ENCODE data around the gene PTPRK.
"Not testable (repeated sequence)": the region's sequence is repeated elsewhere in the genome, so short reads cannot be mapped to it uniquely, and the experiment has no call there.

The PTPRK gene

DNA sequence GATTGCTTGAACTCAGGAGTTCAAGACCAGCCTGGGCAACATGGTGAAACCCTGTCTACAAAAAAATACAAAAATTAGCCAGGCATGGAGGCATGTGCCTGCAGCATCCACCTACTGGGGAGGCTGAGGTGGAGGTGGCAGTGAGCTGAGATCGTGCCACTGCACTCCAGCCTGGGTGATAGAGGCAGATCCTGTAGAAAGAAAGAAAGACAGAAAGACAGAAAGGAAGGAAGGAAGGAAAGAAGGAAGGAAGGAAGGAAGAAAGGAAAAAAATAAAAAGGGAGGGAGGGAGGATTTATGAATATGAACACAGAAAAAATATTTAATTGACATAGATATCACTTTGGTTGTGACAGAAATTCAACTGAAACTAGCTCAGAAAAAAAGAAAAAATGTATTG, 33.8 kb downstream of the PTPRK start:
- not testable (repeated sequence) for H2BK5ac ChIP-seq (ENCODE audit: low read depth, low read length, poor library complexity, severe bottlenecking); H3K4ac ChIP-seq (ENCODE audit: low read depth in 1 of 2, low read length in 2 of 2); H4K91ac ChIP-seq (ENCODE audit: low read length); H3K36me3 ChIP-seq (ENCODE audit: control insufficient read depth in 1 of 2, insufficient read depth in 2 of 2, low read depth in 1 of 2, low read length in 2 of 2); H2BK12ac ChIP-seq (ENCODE audit: low read length in 2 of 2); H2BK15ac ChIP-seq (ENCODE audit: low read depth, poor library complexity, severe bottlenecking); DNase-seq; H2AK5ac ChIP-seq (ENCODE audit: low read length, severe bottlenecking); H3K9ac ChIP-seq (ENCODE audit: low read length); H3K27ac ChIP-seq (ENCODE audit: low read length, poor library complexity, severe bottlenecking); H3K9me3 ChIP-seq (ENCODE audit: control insufficient read depth, low read length); H2BK120ac ChIP-seq (ENCODE audit: low read depth, low read length); H3K18ac ChIP-seq (ENCODE audit: low read depth in 1 of 2, low read length in 2 of 2); H3K14ac ChIP-seq (ENCODE audit: low read length in 2 of 2); H3K23ac ChIP-seq (ENCODE audit: low read length in 2 of 2); H3K4me2 ChIP-seq (ENCODE audit: low read length, poor library complexity, severe bottlenecking); H2AFZ ChIP-seq (ENCODE audit: low read depth, low read length); H3K4me1 ChIP-seq (ENCODE audit: control insufficient read depth, insufficient read depth, low read depth, low read length); H4K8ac ChIP-seq (ENCODE audit: low read length); H3K4me3 ChIP-seq (ENCODE audit: insufficient read depth in 1 of 2, low read depth in 1 of 2, low read length in 2 of 2); H3K27me3 ChIP-seq (ENCODE audit: control insufficient read depth in 1 of 2, insufficient read depth in 1 of 2, low read length in 2 of 2)
- H3K79me1 ChIP-seq (replicated peaks; ENCODE audit: low read length, poor library complexity, severe bottlenecking), result peaks cover 23% of the 10 kb centered on the region
- 100% methylated on average over 1 of the region's 1 CpG for WGBS

DNA sequence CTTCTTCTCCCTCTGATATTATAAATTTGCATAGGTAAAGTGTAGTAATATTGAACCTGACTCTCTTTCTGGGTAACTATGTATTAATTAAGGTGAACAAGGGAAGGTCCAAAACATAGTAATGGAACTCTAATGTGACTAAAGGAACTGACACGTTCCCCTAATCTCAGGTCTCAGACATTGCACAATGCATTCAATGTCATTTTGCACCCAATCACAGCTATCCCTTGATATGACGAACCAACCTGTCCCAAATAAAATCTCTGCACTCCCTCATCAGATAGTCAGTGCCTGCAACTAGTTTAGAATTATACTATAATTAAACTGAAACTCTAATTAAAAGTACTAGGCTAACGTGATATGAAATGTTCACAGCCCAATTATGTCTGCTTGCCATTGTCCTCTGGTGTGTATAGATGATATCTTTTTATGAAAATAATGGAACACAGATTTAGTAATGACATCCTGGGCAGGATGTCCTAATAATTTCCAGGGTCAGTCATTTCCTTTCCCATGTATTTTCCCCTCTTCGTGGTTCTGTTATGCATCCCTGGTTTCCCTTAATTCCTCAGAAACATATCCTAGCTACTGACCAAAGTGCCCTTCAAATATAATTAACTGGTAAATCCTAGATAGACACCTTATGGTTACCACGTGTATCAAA, 36.8 kb downstream of the PTPRK start:
- no peak overlapping the region for H2BK15ac ChIP-seq (ENCODE audit: low read depth, poor library complexity, severe bottlenecking)
- peaks cover 4% of the 10 kb centered on the region for H3K4me1 ChIP-seq (ENCODE audit: control insufficient read depth, insufficient read depth, low read depth, low read length)
- H3K14ac ChIP-seq (ENCODE audit: low read length in 2 of 2), result no peak overlapping the region
- no peak overlapping the region for H2BK120ac ChIP-seq (ENCODE audit: low read depth, low read length)
- H3K4ac ChIP-seq (ENCODE audit: low read depth in 1 of 2, low read length in 2 of 2), result no peak overlapping the region
- no peak overlapping the region for H3K4me2 ChIP-seq (ENCODE audit: low read length, poor library complexity, severe bottlenecking)
- no peaks in the 10 kb centered on the region for H3K9me3 ChIP-seq (ENCODE audit: control insufficient read depth, low read length)
- no peak overlapping the region for H4K91ac ChIP-seq (ENCODE audit: low read length)
- no peak overlapping the region for H3K4me3 ChIP-seq (ENCODE audit: insufficient read depth in 1 of 2, low read depth in 1 of 2, low read length in 2 of 2)
- H3K23ac ChIP-seq (ENCODE audit: low read length in 2 of 2), result no peak overlapping the region
- H4K8ac ChIP-seq (ENCODE audit: low read length), result no peak overlapping the region
- H3K9ac ChIP-seq (ENCODE audit: low read length), result no peak overlapping the region
- H2BK5ac ChIP-seq (ENCODE audit: low read depth, low read length, poor library complexity, severe bottlenecking), result no peak overlapping the region
- peaks cover 24% of the 10 kb centered on the region for H3K79me1 ChIP-seq (replicated peaks; ENCODE audit: low read length, poor library complexity, severe bottlenecking)
- 89% methylated on average over 4 of the region's 5 CpGs for WGBS
- no peak overlapping the region for H2AK5ac ChIP-seq (ENCODE audit: low read length, severe bottlenecking)
- no peaks in the 10 kb centered on the region for H3K36me3 ChIP-seq (ENCODE audit: control insufficient read depth in 1 of 2, insufficient read depth in 2 of 2, low read depth in 1 of 2, low read length in 2 of 2)
- DNase-seq, result no peak
- no peaks in the 10 kb centered on the region for H3K27me3 ChIP-seq (ENCODE audit: control insufficient read depth in 1 of 2, insufficient read depth in 1 of 2, low read length in 2 of 2)
- no peak overlapping the region for H3K27ac ChIP-seq (ENCODE audit: low read length, poor library complexity, severe bottlenecking)
- H2AFZ ChIP-seq (ENCODE audit: low read depth, low read length), result no peak overlapping the region
- H3K18ac ChIP-seq (ENCODE audit: low read depth in 1 of 2, low read length in 2 of 2), result no peak overlapping the region
- H2BK12ac ChIP-seq (ENCODE audit: low read length in 2 of 2), result no peak overlapping the region

DNA sequence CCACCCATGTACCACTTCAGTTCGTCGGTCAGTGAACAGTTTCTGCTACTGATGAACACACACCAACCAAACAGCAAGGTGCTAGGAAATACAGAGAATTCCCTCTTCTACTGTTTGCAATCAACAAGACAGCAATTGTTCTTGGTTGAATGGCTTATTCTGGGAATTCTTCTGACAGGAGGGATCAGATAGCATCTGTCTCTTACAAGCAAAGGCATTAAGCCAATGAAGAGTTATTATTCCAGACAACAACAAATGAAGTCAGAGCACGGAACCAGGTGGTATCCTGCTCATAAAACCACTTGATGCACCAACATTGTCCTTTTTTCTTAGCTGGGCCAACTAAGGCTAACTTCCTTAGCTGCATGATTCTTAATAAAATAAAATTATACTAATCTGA, 37.8 kb downstream of the PTPRK start:
- H3K27ac ChIP-seq (ENCODE audit: low read length, poor library complexity, severe bottlenecking), result no peak overlapping the region
- H2BK120ac ChIP-seq (ENCODE audit: low read depth, low read length), result no peak overlapping the region
- H3K4ac ChIP-seq (ENCODE audit: low read depth in 1 of 2, low read length in 2 of 2), result no peak overlapping the region
- H2AFZ ChIP-seq (ENCODE audit: low read depth, low read length), result no peak overlapping the region
- no peak overlapping the region for H4K8ac ChIP-seq (ENCODE audit: low read length)
- no peak overlapping the region for H3K18ac ChIP-seq (ENCODE audit: low read depth in 1 of 2, low read length in 2 of 2)
- H2BK5ac ChIP-seq (ENCODE audit: low read depth, low read length, poor library complexity, severe bottlenecking), result no peak overlapping the region
- H4K91ac ChIP-seq (ENCODE audit: low read length), result no peak overlapping the region
- H3K9me3 ChIP-seq (ENCODE audit: control insufficient read depth, low read length), result no peaks in the 10 kb centered on the region
- DNase-seq, result no peak
- H3K23ac ChIP-seq (ENCODE audit: low read length in 2 of 2), result no peak overlapping the region
- H3K27me3 ChIP-seq (ENCODE audit: control insufficient read depth in 1 of 2, insufficient read depth in 1 of 2, low read length in 2 of 2), result no peaks in the 10 kb centered on the region
- H3K14ac ChIP-seq (ENCODE audit: low read length in 2 of 2), result no peak overlapping the region
- no peaks in the 10 kb centered on the region for H3K36me3 ChIP-seq (ENCODE audit: control insufficient read depth in 1 of 2, insufficient read depth in 2 of 2, low read depth in 1 of 2, low read length in 2 of 2)
- no peak overlapping the region for H2BK15ac ChIP-seq (ENCODE audit: low read depth, poor library complexity, severe bottlenecking)
- H2AK5ac ChIP-seq (ENCODE audit: low read length, severe bottlenecking), result no peak overlapping the region
- no peak overlapping the region for H3K4me3 ChIP-seq (ENCODE audit: insufficient read depth in 1 of 2, low read depth in 1 of 2, low read length in 2 of 2)
- 100% methylated on average over 2 of the region's 3 CpGs for WGBS
- peaks cover 3% of the 10 kb centered on the region for H3K4me1 ChIP-seq (ENCODE audit: control insufficient read depth, insufficient read depth, low read depth, low read length)
- H3K9ac ChIP-seq (ENCODE audit: low read length), result no peak overlapping the region
- no peak overlapping the region for H2BK12ac ChIP-seq (ENCODE audit: low read length in 2 of 2)
- peaks cover 24% of the 10 kb centered on the region for H3K79me1 ChIP-seq (replicated peaks; ENCODE audit: low read length, poor library complexity, severe bottlenecking)
- H3K4me2 ChIP-seq (ENCODE audit: low read length, poor library complexity, severe bottlenecking), result no peak overlapping the region

DNA sequence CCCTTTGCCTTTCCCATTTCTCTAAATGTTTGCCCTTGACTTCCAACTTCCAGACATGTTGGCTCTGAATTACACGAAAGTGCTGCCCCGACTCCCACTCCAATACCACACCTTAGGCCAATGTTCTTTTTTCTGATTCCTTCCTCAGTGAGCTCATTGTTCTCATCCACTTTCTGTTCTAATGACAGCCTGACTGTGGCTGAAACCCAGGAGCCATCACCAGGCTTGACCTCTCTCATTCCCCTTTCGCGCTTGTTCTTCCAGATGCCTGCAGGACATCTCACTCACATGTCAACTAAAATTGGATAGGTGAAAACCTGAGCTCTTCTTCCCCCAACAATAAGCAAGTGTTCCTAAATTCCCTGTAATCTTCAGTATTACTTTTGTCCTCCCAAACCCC, 40.4 kb downstream of the PTPRK start:
- Histone ChIP-seq H2BK120ac (ENCODE audit: low read depth, low read length) (no peak overlapping the region), H3K79me1 (replicated peaks; ENCODE audit: low read length, poor library complexity, severe bottlenecking) (peaks cover 17% of the 10 kb centered on the region), H3K36me3 (ENCODE audit: control insufficient read depth in 1 of 2, insufficient read depth in 2 of 2, low read depth in 1 of 2, low read length in 2 of 2) (no peaks in the 10 kb centered on the region), H2AK5ac (ENCODE audit: low read length, severe bottlenecking) (no peak overlapping the region), H3K14ac (ENCODE audit: low read length in 2 of 2) (no peak overlapping the region), H2BK15ac (ENCODE audit: low read depth, poor library complexity, severe bottlenecking) (no peak overlapping the region), H2BK12ac (ENCODE audit: low read length in 2 of 2) (no peak overlapping the region), H3K23ac (ENCODE audit: low read length in 2 of 2) (no peak overlapping the region), H4K91ac (ENCODE audit: low read length) (no peak overlapping the region), H3K4me1 (ENCODE audit: control insufficient read depth, insufficient read depth, low read depth, low read length) (peaks cover 2% of the 10 kb centered on the region), H3K4me3 (ENCODE audit: insufficient read depth in 1 of 2, low read depth in 1 of 2, low read length in 2 of 2) (no peak overlapping the region), H3K4ac (ENCODE audit: low read depth in 1 of 2, low read length in 2 of 2) (no peak overlapping the region), H3K9me3 (ENCODE audit: control insufficient read depth, low read length) (no peaks in the 10 kb centered on the region), H3K18ac (ENCODE audit: low read depth in 1 of 2, low read length in 2 of 2) (no peak overlapping the region), H3K27me3 (ENCODE audit: control insufficient read depth in 1 of 2, insufficient read depth in 1 of 2, low read length in 2 of 2) (no peaks in the 10 kb centered on the region), H4K8ac (ENCODE audit: low read length) (no peak overlapping the region), H3K4me2 (ENCODE audit: low read length, poor library complexity, severe bottlenecking) (no peak overlapping the region), H3K9ac (ENCODE audit: low read length) (no peak overlapping the region), H3K27ac (ENCODE audit: low read length, poor library complexity, severe bottlenecking) (no peak overlapping the region), H2AFZ (ENCODE audit: low read depth, low read length) (no peak overlapping the region), H2BK5ac (ENCODE audit: low read depth, low read length, poor library complexity, severe bottlenecking) (no peak overlapping the region)
- WGBS, result 95% methylated on average over 4 of the region's 4 CpGs
- DNase-seq, result no peak
